Large intestine (tissue), 3 donors: ENCODE measurements around the gene THSD7A. TPM values are rescaled to one million over a fixed set of nuclear protein-coding genes. Genes with fewer than 3 reads are reported as not detected.

Source experiments
- DNase-seq, 2 donors: peaks; one replicate each; pipeline versions ENCODE4 v3.0.0 to v3.0.0-alpha.2; 2013
- H3K27ac ChIP-seq: one replicate; pipeline ENCODE4 v1.5.1; 2013; ENCODE audit warnings: low read length
- H3K27me3 ChIP-seq: 2 replicates; pipeline ENCODE4 v1.6.1; 2013; ENCODE audit warnings: low read length; ENCODE audit not compliant: control insufficient read depth, insufficient read depth
- H3K36me3 ChIP-seq: 2 replicates; pipeline ENCODE4 v1.6.1; 2013; ENCODE audit warnings: low read length; ENCODE audit not compliant: control insufficient read depth, insufficient read depth
- H3K4me1 ChIP-seq: one replicate; pipeline ENCODE4 v1.6.1; 2013; ENCODE audit warnings: low read length; ENCODE audit not compliant: control insufficient read depth, insufficient read depth
- H3K4me3 ChIP-seq: one replicate; pipeline ENCODE4 v1.5.1; 2013; ENCODE audit warnings: low read length
- H3K9me3 ChIP-seq: one replicate; pipeline ENCODE4 v1.6.1; 2013; ENCODE audit warnings: mild to moderate bottlenecking, low read depth, low read length, moderate library complexity; ENCODE audit not compliant: control insufficient read depth
- WGBS: methylation state at CpG from one replicate; pipeline ENCODE4 v1.1.5; 2013; ENCODE audit warnings: low lambda C conversion rate; ENCODE audit not compliant: insufficient coverage; 5-methylcytosine and 5-hydroxymethylcytosine counted together
- polyA plus RNA-seq: library from polyadenylated mRNA; unstranded; fragments of 120-200 nt; gene quantifications from one replicate; pipeline ENCODE4 v1.2.1, GENCODE V29; 2013

THSD7A gene
- polyA plus RNA-seq, 1 donor: 3.7 TPM

- no peak overlapping the region for H3K27ac ChIP-seq
- no peaks in the 10 kb centered on the region for H3K36me3 ChIP-seq
- H3K4me3 ChIP-seq: no peak overlapping the region
- WGBS: 50% methylated on average over 4 of the region's 10 CpGs
- H3K9me3 ChIP-seq: no peaks in the 10 kb centered on the region
- peaks cover 3% of the 10 kb centered on the region for H3K4me1 ChIP-seq
- no peaks in the 10 kb centered on the region for H3K27me3 ChIP-seq
- DNase-seq: peak in 1 of 2 donors; percentile 29
Measured at GRCh38 chr7:11343818-11344413, 488.1 kb downstream of the THSD7A start.

GRCh38 chr7:11343136-11343535 lies 488.9 kb downstream of the THSD7A start:
- Histone ChIP-seq H3K27ac (no peak overlapping the region), H3K4me1 (peaks cover 3% of the 10 kb centered on the region), H3K27me3 (no peaks in the 10 kb centered on the region), H3K36me3 (no peaks in the 10 kb centered on the region), H3K4me3 (no peak overlapping the region), H3K9me3 (no peaks in the 10 kb centered on the region)
- DNase-seq: no peak

GRCh38 chr7:11341285-11341944 lies 490.6 kb downstream of the THSD7A start:
- DNase-seq: peak in 1 of 2 donors; percentile 24
- H3K4me3 ChIP-seq: no peak overlapping the region
- peaks cover 3% of the 10 kb centered on the region for H3K4me1 ChIP-seq
- H3K9me3 ChIP-seq: no peaks in the 10 kb centered on the region
- no peak overlapping the region for H3K27ac ChIP-seq
- H3K27me3 ChIP-seq: no peaks in the 10 kb centered on the region
- H3K36me3 ChIP-seq: no peaks in the 10 kb centered on the region
- WGBS: no CpG with 5 or more reads among the region's 4 CpGs

- no peaks in the 10 kb centered on the region for H3K27me3 ChIP-seq
- WGBS: 67% methylated on average over 2 of the region's 2 CpGs
- no peak for DNase-seq
- no peak overlapping the region for H3K27ac ChIP-seq
- no peak overlapping the region for H3K4me3 ChIP-seq
- H3K9me3 ChIP-seq: no peaks in the 10 kb centered on the region
- no peaks in the 10 kb centered on the region for H3K36me3 ChIP-seq
- H3K4me1 ChIP-seq: no peaks in the 10 kb centered on the region
Measured at GRCh38 chr7:11336432-11336831, 495.6 kb downstream of the THSD7A start.

DNA sequence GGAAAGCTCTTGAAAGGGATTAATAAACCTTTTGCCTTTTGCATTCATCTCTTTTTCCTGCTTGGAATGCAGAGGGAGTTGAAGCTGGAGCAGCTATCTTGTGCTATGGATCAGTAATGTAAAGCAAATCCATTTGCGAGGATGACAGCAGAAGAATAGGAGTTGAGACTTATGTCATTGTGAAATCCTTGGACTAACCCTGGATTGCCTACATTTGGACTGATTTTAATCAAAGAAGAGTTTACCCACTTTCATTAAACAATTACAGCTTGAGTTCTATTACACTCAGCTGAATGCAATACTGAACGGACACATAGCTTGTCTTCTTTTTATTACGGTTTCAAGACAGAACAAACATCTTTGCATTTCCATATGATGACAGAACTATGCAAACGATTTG lies 496.1 kb downstream of the THSD7A start:
- Histone ChIP-seq H3K9me3 (no peaks in the 10 kb centered on the region), H3K27me3 (no peaks in the 10 kb centered on the region), H3K4me1 (no peaks in the 10 kb centered on the region), H3K36me3 (no peaks in the 10 kb centered on the region), H3K4me3 (no peak overlapping the region), H3K27ac (no peak overlapping the region)
- WGBS: 64% methylated on average over 2 of the region's 4 CpGs
- DNase-seq: no peak

GRCh38 chr7:11332865-11333228 lies 499.2 kb downstream of the THSD7A start:
- no CpG with 5 or more reads among the region's 2 CpGs for WGBS
- Histone ChIP-seq H3K9me3 (no peaks in the 10 kb centered on the region), H3K4me3 (no peak overlapping the region), H3K27me3 (no peaks in the 10 kb centered on the region), H3K36me3 (no peaks in the 10 kb centered on the region), H3K4me1 (no peaks in the 10 kb centered on the region), H3K27ac (no peak overlapping the region)
- no peak for DNase-seq

DNA sequence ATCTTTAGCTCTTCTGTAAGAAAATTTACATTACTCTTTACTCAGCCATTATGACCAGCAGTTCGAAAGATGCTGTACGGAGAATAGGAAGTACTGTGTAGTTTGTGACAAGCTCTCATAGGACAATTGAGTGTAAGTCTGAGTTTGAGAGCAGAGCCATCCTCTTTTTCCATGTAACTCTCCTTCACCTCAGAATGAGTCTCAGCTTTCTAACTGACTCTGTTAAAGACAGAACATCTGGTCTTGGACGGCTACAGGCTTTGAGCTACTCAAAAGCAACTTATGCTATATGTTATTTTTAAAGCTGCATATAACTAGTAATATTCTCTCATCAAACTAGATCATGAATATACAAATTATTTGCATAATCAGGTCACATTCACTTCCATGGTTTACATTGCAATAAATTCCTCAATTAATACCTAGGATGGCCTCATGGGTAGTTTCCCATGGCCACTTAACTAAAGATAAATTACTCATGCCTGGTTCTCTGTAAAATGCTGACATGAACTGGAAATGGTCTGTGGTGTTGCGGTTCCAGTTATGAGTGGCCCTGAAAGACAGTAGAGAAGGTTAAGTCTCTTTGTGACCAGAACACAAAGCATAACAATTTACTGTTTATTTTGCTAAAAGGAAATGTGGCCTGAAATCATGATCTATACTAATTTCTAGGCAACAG lies 499.7 kb downstream of the THSD7A start:
- Histone ChIP-seq H3K9me3 (no peaks in the 10 kb centered on the region), H3K27ac (no peak overlapping the region), H3K4me3 (no peak overlapping the region), H3K36me3 (no peaks in the 10 kb centered on the region), H3K4me1 (no peaks in the 10 kb centered on the region), H3K27me3 (no peaks in the 10 kb centered on the region)
- DNase-seq: no peak
- no CpG with 5 or more reads among the region's 4 CpGs for WGBS

DNA sequence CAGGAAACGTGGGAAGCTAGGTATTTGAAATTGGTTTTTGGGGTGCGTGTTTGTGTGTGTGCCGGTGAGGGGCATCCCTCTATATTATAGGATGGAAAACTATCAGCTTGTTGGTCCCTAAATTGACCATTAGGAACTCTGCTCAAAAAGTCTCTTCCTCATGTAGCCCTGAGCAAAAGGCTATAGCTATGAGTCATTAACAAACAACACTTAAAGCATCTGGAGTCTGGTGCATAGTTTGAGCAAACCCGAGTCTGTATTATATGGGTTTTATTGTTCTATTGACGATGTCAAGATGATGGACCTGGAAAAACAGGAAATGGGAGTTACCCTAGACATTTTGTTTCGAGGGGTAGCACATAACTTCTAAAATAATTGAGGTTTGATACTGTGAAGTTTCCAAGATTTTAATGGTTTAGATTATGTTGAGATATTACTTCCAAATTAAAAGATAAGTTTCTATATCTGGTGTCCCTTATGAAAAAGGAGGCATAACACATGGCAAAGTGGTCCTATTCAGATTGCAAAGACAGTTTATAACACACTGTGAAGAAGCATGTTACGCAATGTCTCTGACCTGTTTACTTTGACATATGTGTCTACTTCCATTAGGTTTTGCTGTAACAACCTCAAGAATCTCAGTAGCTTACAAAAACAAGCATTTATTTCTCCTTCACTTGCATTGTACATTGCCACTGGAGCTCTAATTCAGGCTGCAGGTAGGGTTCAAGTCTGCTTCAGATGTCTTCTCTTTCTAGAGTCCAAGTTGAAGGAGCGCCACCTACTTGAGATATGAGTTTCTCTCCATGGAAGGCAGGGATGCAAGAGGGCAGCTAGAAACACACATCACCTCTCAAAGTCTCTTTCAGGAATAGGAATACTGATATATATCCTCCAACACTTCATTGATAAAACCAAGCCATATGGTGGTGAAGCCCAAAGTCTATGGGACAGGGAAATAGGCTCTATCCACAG lies 500.6 kb downstream of the THSD7A start:
- WGBS: 100% methylated on average over 2 of the region's 8 CpGs
- H3K9me3 ChIP-seq: no peaks in the 10 kb centered on the region
- H3K36me3 ChIP-seq: no peaks in the 10 kb centered on the region
- no peak overlapping the region for H3K27ac ChIP-seq
- no peaks in the 10 kb centered on the region for H3K27me3 ChIP-seq
- H3K4me3 ChIP-seq: no peak overlapping the region
- DNase-seq: no peak
- no peaks in the 10 kb centered on the region for H3K4me1 ChIP-seq

DNA sequence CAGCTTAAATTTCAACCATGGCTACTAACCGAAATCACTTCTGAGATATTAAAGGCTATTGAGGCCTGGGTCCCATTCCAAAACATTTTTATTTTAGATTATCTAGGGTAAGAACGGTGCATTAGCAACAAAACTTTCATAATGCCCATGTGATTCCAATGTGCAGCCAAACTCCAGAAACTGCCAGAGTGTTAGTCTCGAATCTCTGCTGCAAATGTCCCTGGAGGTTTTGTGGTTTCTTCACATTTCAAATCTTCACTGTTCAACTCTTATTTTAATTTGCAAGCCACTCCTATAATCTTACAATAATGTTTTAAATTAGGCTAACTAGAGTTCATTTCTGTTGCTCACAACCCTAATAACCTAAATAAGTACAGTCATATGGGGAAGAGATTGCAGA lies 501.3 kb downstream of the THSD7A start:
- H3K36me3 ChIP-seq: no peaks in the 10 kb centered on the region
- 90% methylated on average over 2 of the region's 3 CpGs for WGBS
- H3K9me3 ChIP-seq: no peaks in the 10 kb centered on the region
- no peaks in the 10 kb centered on the region for H3K4me1 ChIP-seq
- no peak for DNase-seq
- no peaks in the 10 kb centered on the region for H3K27me3 ChIP-seq
- no peak overlapping the region for H3K27ac ChIP-seq
- no peak overlapping the region for H3K4me3 ChIP-seq

- Histone ChIP-seq H3K4me3 (no peak overlapping the region), H3K27ac (no peak overlapping the region), H3K4me1 (no peaks in the 10 kb centered on the region), H3K27me3 (no peaks in the 10 kb centered on the region), H3K9me3 (no peaks in the 10 kb centered on the region), H3K36me3 (no peaks in the 10 kb centered on the region)
- WGBS: 88% methylated on average over 1 of the region's 3 CpGs
- DNase-seq: no peak
Measured at GRCh38 chr7:11330208-11330607, 501.8 kb downstream of the THSD7A start.
